ENCODE results near the gene SELENOW.
"Not testable (repeated sequence)": the region's sequence is repeated elsewhere in the genome, so short reads cannot be mapped to it uniquely, and the experiment has no call there.

Gene SELENOW

DNA sequence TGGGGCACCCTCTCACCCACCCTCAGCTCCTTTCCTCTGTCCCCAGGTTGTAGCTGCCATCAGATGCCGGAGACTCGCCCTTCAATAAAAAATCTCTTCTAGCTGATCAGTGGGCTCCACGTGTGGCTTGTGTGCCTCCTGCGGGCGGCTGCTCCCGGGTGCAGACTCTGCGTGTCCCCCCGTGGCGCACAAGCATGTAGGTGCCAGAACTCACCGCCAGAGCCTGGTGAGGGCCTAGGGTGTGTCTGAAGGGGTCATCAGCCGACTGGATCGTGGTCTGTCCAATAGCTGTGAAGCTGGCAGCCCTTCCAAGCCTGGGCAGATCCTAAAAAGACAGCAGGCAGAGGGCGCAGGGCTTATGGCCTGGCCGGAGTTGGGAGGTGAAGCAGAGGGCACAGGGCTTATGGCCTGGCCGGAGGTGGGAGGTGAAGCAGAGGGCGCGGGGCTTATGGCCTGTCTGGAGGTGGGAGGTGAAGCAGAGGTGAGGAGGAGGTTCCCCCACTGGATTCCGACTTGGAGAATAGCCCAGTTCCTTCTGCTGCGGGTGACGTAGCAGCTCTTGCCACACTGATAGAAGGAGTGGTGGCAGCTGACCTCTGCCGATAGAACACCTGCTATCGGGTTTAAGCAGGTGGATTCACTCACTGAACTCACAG is 21.4 kb upstream of the SELENOW start:
- DNase-seq (ENCODE audit: low read depth) = no peak

DNA sequence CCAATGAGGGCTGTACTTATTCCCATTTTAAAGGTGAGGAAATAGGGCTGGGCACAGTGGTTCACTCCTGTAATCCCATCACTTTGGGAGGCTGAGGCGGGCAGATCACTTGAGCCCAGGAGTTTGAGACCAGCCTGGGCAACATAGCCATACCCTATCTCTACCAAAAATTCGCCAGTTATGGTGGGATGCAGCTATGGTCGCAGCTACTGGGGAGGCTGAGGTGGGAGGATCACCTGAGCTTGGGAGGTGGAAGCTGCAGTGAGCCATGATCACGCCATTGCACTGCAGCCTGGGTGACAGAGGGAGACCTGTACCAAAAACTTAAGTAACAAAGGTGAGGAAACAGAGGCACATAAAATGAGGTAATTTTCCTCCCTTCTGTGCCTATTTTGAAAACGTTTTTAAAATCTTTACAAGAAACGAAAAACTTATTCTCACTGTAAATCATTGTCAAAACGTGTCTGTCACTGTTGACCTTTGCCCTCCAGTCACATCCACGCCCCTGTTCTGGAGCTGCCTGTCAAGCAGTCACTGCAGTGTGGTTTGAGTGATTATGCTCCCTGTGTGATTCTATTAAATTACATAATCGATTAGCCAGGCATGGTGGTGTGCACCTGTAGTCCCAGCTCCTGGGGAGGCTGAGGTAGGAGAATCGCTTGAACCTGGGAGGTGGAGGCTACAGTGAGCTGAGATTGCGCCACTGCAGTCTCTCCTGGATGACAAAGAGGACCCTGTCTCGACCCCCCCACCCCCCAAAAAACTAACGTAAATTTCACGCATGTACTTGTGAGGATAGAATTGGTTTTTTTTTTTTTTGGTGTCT is 20.7 kb upstream of the SELENOW start:
- no peak for DNase-seq (ENCODE audit: low read depth)

GRCh38 chr19:47758443-47758804 is 20.1 kb upstream of the SELENOW start:
- DNase-seq (ENCODE audit: low read depth) = no peak

DNA sequence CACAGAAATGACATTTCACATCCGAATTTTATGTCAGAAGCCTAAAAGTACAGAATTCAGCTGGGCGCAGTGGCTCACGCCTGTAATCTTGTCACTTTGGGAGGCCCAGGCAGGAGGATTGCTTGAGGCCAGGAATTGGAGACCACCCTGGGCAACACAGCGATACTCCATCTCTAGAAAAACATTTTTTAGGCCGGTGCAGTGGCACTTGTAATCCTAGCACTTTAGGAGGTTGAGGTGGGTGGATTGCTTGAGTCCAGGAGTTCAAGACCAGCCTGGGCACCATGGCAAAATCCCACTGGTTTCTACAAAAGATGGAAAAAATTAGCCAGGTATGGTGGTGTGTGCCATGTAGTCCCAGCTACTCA is 17.9 kb upstream of the SELENOW start:
- no peak for DNase-seq (ENCODE audit: low read depth)

GRCh38 chr19:47761566-47761965 is 16.9 kb upstream of the SELENOW start:
- no peak for DNase-seq (ENCODE audit: low read depth)

- no peak for DNase-seq (ENCODE audit: low read depth)
Measured at GRCh38 chr19:47762151-47762550, 16.4 kb upstream of the SELENOW start.

DNA sequence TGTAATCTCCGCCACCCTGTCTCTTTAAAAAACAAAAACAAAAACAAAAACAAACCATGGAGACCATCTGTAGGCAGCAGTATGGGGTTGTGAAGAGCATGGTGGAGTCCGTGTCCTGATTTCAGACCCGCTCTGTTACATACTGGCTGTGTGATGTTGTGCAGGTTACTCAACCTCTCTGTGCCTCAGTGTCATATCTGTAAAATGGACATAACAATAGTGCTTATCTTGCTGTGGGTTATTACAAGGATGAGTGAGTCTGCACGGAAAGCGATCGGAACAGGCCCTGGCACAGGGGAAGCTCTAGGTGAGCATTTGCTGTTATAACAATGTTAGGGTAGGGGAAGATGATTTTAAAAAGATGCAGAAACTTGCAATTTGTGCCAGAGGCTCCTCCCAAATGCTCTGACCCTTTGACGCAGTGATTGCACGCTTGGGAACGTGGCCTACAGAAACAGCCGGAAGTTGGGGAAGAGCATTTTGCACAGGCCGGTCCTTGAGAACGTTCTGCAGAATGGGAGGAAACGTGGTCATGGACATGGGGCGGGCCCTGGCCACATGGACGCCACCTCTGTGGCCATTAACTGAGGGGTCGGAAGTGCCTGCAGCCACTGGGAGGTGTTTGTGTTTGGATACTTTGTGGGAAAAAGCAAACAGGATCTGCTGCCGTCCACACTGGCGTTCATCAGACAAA is 15.7 kb upstream of the SELENOW start:
- no peak for DNase-seq (ENCODE audit: low read depth)

DNA sequence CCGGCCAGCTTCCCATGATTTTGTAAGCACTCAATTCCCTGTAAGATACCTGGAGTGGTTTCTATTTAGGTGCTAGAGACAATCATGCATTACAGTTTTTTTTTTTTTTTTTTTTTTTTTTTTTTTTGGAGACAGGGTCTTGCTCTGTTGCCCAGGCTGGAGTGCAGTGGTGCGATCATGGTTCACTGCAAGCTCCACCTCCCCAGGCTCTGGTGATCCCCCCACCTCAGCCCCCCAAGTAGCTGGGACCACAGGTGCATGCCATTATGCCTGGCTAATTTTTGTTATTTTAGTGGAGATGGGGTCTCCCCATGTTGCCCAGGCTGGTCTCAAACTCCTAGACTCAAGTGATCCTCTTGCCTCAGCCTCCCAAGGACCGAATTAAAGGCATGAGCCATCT is 13.8 kb upstream of the SELENOW start:
- not testable (repeated sequence) for DNase-seq (ENCODE audit: low read depth)

DNA sequence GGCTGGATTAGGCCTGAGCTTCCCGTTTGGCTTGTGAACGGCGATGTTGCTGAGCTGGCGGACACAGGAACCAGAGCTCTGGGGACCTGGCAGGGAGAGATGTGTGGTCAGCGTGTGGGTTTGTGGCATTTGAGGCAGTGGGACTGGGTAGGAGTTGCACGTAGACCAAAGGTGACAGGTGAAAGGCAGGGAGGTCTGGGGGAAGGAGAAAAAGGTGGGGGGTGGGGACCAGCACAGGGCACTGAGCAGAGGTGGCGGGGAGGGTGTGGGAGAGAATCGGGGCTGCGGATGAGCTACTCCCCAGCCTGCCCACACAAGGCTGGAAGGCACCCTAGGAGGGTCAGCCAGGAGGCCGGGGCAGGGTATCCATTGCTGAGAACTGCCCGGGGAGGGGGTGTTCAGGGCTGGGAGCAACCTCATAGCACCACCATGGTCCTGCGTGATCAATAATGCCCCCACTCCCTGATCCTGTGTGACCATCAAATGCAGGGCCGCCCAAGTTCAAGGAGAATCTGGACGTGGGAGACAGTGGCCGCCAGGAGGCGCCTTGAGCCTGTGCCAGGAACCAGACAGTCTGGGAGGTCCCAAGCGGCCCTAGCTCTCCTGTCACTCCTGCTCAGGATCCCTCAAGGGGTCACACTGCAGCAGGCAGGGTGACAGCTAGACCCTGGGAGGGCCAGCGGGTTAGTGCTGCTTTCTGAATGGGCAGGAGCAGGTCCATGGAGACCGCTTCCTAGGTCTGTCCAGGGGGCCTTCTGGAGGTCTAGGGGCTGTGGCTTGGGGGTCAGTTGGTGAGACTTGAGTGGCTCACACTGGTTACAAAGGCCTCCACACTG is 12.8 kb upstream of the SELENOW start:
- DNase-seq (ENCODE audit: low read depth) = no peak

DNA sequence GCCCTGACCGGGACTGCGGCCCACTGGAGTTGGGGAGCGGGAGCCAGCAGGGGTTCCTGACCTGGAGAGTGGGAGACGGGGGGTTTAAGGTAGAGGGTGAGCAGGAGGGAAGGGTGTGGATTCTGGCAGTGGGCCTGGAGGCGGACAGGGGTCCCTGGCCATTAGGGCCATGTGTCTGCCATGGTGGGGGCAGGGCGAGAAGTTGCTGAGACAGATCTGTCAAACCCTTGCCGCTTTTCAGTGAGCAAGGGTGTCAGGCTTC is 12.2 kb upstream of the SELENOW start:
- DNase-seq (ENCODE audit: low read depth) = no peak

DNA sequence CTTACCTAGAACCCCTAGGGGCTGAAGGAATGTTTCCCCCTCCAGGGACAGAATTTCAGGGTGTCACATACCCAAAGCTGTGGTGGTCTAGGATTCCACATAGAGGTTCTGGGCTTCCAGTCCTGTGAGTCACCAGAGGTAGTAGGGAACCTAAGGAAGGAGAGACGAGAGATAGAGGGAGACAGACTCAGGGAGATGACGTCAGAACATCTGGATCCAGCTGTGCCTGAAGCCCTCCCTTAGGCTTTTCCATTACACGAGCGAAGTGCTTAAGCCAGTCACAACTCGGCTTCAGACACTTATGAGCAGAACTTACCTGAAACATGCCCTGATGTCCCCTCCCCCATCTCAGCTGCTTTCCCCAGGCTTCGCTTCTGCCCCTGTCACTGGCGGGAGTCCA is 11.8 kb upstream of the SELENOW start:
- DNase-seq (ENCODE audit: low read depth) = no peak

DNA sequence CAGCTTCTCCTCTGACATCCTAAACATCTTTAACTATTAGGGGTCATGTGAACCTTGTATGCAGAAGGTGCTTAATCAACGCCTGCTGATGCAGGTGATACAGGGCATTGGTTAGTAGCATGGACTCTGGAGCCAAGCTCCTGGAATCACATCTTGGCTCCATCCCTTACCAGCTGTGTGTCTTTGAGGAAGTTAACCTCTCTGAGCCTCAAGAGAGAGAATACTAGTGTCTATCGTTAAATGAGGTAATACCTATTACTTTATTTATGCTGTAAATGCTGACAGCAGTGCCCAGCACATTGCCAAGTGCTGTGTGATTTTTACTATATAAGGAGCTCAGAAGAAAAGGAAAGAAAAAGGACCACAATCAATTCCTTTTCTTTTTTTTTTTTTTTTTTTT is 11.2 kb upstream of the SELENOW start:
- DNase-seq (ENCODE audit: low read depth) = no peak

DNA sequence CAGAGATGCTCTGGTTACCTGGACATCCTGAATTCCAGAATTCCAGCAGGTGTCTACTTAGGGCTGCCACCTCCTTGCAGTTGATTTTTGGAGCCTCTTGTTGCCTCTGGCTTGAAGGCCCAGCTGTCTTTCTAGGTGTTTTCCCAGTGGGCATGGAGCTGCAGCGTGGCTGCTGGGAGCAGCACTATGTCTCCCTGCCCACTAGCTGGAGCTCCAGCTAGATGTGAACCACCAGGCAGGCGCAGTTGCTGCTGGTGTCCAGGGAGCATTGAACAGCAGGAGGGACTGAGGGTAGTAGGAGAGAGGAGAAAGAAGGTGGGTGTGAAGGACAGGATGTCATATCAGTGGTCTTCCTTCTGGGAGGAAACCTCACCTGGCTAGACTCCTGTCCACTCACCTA is 9.9 kb upstream of the SELENOW start:
- DNase-seq (ENCODE audit: low read depth) = no peak

GRCh38 chr19:47769534-47769933 is 9.0 kb upstream of the SELENOW start:
- DNase-seq (ENCODE audit: low read depth) = no peak

DNA sequence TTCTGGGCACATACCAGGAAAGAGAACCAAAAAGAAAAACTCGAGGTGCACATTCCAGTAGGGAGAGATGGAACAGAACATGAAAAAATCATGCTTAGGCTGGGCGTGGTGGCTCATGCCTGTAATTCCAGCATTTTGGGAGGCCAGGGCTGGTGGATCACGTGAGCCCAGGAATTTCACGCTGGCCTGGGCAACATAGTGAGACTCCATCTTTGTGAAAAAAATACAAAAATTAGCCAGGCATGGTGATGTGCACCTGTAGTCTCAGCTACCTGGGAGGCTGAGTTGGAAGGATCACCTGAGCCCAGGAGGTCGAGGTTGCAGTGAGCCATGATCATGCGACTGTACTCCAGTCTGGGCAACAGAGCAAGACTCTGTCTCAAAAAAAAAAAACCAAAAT is 7.2 kb upstream of the SELENOW start:
- DNase-seq (ENCODE audit: low read depth) = not testable (repeated sequence)

DNA sequence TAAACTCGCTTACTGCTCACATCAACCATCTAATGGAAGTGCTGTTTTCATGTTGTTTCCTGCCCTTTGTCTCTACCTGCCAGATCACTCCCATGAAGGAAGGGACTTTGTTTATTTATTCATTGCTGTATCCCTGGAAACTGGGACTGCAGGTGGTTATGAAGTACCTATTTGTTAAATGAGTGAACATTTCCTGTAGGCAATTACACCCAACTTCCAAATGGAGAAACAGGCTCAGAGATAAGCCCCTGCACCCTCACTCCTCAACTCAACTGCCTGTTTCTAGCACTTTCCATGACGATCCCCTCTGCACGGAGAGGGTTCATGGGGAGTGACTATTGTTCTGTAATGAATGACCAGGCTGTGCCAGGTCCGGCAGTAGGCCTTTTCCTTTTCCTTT is 1.9 kb upstream of the SELENOW start:
- no peak for DNase-seq (ENCODE audit: low read depth)

- not testable (repeated sequence) for DNase-seq (ENCODE audit: low read depth)
Measured at GRCh38 chr19:47777245-47778048, 1.1 kb upstream of the SELENOW start.

DNA sequence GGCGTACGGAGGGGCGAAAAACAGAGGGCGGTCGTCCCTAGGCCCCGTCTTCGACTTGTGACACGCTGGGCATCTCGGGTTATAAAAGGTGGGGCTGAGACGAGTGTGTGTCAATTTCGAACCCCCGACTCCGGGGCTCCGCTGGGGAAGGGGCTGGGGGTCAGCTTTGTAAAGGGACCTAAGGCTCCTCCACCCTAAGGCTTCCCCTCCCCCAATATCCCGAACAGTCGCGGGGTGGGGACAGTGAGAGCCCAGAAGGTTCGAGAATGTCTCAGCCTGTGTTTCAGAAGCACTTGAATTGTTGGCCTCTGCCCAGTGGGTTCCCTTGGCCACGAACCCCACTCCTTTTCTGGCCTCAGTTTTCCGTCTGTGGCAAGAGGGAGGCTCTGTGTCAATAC is 450 bp downstream of the SELENOW start:
- no peak for DNase-seq (ENCODE audit: low read depth)

DNA sequence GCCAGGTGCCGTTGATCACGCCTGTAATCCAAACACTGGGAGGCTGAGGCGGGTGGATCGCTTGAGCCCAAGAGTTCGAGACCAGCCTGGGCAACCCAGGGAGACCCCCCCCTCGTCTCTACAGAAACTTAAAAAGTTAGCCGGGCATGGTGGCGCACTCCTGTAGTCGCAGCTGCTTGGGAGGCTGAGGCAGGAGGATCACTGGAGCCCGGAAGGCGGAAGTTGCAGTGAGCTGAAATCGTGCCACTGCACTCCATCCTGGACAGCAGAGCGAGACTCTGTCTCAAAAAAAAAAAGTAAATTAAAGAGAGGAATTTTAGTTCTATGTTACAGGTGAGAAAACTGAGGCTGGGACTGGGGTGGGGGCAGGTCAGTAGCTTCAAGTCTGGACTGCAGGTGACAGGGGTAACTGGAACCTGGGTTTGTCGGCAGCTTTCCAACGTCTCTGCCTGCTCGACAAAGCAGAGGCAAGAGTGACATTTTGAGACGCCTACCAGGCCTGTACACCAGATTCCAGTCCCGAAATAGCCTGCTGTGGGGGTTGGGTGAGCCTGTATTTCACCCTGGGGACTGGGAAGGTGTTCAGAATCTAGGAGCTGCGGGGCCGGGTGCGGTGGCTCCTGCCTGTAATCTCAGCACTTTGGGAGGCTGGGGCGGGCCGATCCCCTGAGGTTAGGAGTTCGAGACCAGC is 1.2 kb downstream of the SELENOW start:
- DNase-seq (ENCODE audit: low read depth) = no peak

GRCh38 chr19:47780215-47780551 is 1.7 kb downstream of the SELENOW start:
- DNase-seq (ENCODE audit: low read depth) = no peak

DNA sequence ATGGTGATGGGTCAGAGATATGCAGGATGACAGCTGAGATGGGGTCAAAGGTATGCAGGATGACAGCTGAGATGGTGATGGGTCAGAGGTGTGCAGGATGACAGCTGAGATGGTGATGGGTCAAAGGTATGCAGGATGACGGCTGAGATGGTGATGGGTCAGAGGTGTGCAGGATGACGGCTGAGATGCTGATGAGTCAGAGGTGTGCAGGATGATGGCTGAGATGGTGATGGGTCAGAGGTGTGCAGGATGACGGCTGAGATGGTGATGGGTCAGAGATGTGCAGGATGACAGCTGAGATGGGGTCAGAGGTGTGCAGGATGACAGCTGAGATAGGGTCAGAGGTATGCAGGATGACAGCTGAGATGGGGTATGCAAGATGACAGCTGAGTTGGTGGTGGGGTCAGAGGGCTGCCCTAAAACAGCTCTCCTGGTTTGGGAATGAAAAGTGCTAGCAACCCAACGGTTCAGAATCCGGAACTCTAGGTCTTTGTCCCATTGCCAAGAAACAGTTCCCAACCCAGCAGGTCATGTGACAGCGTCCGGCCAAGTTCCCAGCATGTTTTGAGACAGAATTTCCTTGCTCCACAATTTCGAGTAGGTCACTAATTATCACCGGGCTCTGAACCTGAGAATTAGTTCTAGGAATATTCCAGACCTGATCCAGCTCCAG is 3.2 kb downstream of the SELENOW start:
- DNase-seq (ENCODE audit: low read depth) = no peak
